GM19397 (cell line): ENCODE results near the gene SLC4A9.
"Not testable (repeated sequence)": the region's sequence is repeated elsewhere in the genome, so short reads cannot be mapped to it uniquely, and the experiment has no call there.

ENCODE experiments used
- ATAC-seq: cut with Tn5 transposase; IDR thresholded peaks from one replicate; pipeline ENCODE4 v1.9.1; 2021; ENCODE audit warnings: mild to moderate bottlenecking, moderate library complexity; ENCODE audit not compliant: unreplicated experiment

The SLC4A9 gene

DNA sequence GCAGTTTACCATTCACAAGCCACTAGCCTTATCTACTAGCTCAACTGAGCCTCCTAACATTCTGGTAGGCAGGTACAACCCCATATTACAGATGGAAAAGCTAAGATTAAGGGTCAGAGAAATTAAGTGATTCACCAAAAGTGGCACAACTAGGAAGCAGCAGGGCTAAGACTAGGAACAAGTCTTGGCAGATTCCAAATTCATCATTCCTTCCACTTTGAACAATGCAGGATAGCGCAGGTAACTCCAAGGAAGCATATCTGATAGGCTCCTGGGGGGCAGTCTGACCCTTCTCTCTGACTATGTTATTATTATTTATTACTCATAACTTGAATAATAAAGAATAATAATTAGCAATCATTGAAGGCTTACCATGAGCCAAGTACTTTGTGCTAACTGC, 22.1 kb upstream of the SLC4A9 start:
- ATAC-seq, result no peak

DNA sequence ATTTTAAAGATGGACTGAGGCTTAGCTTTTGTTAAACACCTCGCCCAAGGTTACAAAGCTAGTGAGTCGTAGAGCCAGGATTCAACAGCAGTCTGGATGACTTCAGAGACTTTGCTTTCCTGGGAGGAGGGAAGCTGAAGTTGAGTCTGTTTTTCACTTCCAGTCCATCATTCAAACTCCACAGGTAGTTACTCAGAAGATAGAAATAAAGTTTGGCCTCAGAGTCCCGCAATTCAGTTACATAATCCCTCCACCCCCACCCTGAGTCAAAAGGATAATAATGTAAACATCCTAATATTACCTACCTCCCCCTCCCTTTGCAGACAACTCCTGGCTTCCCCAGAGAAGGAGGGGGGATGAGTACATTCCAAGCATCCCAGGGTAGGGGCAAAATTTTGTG, 21.7 kb upstream of the SLC4A9 start:
- no peak for ATAC-seq

DNA sequence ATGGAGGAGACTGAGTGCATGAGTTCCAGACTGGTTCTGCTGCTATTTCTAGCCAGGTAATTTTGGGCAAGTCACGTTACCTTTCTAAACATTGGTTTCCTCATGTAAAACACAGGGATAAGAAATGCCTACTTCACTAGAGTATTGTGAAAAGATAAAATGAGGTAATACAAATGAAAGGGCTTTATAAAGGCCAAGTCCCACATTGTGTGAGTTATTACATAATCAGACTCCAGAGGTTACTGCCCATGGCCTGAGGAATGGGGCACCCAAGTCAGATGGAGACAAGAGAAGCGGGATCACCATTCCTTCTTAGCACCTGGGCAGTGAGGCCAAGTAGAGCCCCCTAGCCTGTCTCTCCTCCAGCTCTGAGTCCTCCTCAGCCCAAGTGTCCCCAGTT, 21.1 kb upstream of the SLC4A9 start:
- no peak for ATAC-seq

- no peak for ATAC-seq
Observed at GRCh38 chr5:140339636-140340035, 20.4 kb upstream of the SLC4A9 start.

DNA sequence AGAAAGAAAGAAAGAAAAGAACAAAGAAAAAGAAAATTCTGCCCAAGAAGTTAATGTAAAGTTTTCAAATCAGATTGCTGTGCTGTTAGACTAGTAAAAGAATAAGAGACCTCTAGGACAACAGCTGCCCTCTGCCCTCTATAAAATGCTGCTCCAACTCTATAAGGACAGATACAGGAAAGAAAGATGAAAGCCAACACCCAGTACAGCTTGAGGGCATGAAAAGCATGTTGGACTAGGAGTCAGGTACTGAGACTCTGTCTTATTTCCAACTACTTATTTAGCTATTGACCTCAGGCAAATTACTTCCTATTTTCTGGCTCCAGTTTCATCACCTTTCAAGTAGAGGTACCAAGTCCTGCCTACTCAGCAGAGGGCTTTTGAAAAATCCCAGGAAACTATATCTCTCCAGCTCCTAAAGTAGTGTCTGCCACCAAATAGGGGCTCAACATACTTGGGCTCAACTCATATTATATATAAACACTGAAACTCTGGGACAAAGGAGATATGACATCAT, 19.3 kb upstream of the SLC4A9 start:
- no peak for ATAC-seq

DNA sequence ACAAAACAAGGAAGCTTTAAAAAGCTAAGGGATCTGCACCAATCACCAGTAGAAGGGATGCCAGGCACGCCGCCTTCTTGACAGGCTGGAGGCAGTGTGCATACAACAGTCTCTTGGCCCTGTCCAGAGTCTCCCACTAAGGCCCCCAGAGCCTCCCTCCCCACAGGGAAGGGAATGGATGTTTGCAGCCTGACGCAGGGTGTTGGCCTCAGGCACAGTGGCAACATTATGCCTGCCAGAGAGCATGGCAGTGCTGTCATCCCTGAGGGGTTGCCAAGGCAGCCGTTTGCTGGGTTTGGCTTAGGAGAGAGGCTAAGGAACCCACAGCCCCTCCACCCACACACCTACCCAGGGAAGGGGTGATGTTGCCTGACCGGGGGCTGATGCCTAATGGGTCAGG, 18.4 kb upstream of the SLC4A9 start:
- ATAC-seq, result no peak

DNA sequence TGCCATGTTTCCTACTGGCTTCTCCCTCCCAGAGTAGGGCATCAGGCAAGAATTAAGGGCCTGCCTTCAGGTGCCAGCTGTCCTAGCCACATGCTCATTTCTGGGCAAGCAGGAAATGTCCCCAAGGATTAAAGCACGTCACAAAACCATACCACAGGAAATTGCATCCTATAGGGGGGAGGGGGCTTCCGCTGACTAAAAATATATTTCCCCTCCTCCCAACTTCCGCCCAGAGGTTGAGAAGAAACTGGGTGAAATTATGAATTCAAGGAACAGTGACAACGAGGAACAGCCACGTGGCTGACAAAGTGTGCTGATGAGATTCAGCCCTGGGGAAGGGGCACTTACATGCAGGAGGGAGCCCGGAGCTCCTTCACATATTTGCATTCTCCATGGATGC, 17.7 kb upstream of the SLC4A9 start:
- no peak for ATAC-seq

DNA sequence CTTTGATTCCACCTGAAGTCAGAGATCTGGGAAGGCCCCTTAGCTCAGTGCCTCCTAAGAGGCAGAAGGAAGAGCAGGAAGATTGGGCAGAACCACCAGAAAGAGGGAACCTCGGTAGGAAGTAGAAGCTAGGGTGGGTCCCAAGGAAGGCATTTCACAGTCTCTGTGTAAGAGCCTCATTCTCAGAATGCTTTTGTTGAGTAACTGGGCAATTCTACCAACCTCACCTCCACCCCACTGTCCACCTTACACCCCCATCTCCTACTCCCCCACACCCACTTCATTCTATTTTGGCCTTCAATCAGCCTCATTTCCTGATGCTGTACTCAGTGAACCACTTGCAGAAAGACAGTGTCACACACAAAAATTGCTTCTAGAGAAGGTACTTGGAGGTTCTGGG, 17.1 kb upstream of the SLC4A9 start:
- no peak for ATAC-seq

DNA sequence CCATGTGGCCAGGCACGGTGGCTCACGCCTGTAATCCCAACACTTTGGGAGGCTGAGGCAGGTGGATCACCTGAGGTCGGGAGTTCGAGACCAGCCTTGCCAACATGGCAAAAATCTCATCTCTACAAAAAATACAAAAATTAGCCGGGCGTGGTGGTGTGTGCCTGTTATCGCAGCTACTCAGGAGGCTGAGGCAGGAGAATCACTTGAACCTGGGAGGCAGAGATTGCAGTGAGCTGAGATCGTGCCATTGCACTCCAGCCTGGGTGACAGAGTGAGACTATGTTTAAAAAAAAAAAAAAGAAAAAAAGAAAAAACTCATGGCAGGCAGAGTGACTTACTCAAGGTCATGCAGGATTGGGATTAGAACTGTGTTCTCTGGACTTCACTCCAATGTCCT, 16.1 kb upstream of the SLC4A9 start:
- not testable (repeated sequence) for ATAC-seq

- no peak for ATAC-seq
Observed at GRCh38 chr5:140344683-140345423, 15.1 kb upstream of the SLC4A9 start.

GRCh38 chr5:140345919-140346347, 14.1 kb upstream of the SLC4A9 start:
- ATAC-seq, result peak; percentile 15

GRCh38 chr5:140346348-140347221, 13.4 kb upstream of the SLC4A9 start, which contains the start of gene HBEGF:
Gene HBEGF, minus strand, starts transcription at chr5:140346603. Its CDS starts 275 bp downstream, at chr5:140346328.
- peak; percentile 75 for ATAC-seq

DNA sequence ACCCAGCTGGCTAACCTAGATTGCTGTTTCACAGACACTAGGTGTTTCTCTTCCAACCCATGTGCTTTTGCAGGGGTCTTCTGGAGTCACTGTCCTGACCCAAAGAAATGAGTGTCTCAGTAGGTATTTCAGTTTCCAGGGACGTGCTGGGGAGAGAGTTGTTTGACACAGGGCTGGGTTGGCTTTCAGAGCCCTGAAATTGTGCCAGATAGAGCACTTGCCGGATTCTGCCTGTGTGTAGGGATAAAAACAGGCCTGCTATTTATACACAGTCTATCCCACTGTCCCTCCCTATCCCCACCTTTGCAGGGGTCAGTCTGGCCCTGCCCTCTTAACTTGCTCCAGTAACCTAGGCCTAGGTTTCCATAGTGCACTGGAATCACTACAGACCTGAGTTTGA, 12.6 kb upstream of the SLC4A9 start:
- ATAC-seq, result no peak

GRCh38 chr5:140348104-140348503, 11.9 kb upstream of the SLC4A9 start:
- ATAC-seq, result no peak

GRCh38 chr5:140349244-140349643, 10.8 kb upstream of the SLC4A9 start:
- no peak for ATAC-seq

GRCh38 chr5:140351609-140352334, 8.2 kb upstream of the SLC4A9 start:
- no peak for ATAC-seq

- ATAC-seq, result no peak
Observed at GRCh38 chr5:140355546-140355945, 4.4 kb upstream of the SLC4A9 start.

GRCh38 chr5:140356853-140357725, 2.9 kb upstream of the SLC4A9 start:
- peak; percentile 18 for ATAC-seq

DNA sequence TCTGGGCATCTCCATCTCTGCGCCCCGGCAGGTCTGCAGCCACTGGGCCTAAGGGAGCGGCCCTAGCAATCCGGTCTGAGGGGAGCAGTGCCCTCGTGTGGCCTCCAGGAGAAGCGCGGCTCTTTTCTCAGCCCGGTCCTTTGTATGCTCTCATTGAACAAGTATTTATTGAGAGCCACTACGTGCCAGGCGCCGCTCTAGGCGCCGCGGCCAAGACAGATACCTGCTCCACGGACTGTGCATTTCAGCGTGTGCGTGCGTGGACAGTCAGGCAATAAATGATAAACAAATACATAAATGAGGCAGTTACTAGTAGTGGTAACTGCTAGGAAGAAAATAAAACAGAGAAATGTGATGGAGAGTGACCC, 2.3 kb upstream of the SLC4A9 start:
- peak; percentile 97 for ATAC-seq

DNA sequence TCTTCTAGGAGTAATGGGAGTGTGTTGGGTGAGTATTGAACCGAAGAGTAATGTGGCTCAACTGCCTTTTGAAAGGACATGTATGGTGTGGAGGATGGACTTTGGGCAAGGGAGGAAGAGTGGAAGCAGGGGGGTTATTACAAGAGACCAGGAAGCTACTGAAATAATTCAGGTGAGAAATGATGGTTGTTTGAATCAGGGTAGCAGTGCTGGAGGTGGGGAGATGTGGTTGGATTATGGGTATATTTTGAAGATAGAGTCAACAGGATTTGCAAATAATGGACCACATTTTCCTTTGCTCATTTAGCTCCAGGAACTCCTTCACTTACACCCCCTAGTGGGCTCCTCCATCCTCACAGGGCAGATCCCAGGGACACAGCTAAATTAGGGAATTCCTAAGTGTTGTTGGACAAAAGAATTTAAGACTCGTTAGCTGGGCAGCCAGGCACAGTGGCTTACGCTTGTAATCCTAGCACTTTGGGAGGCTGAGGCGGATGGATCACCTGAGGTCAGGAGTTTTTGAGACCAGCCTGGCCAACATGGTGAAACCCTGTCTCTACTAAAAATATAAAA, 1.2 kb upstream of the SLC4A9 start:
- ATAC-seq, result no peak
